Caco-2 (cell line): ENCODE results near the gene DPYSL4. TPM values are rescaled to one million over a fixed set of nuclear protein-coding genes. Genes with fewer than 3 reads are reported as not detected.

Experiments
- BruUV-seq: library from RNA; stranded (reverse); fragments of 400-500 nt; replicated peaks from 2 replicates; lab custom pipeline; 2021; lab: Mats Ljungman, UMichigan
- CTCF ChIA-PET: fragments of 300-600 bp; sonication (Branson Sonifier 250); formaldehyde crosslinking; loops from one replicate; lab custom pipeline; 2022; ENCODE audit warnings: antibody characterized with exemption; lab: Charles Lee
- POLR2A ChIA-PET: fragments of 300-600 bp; sonication (Branson Sonifier 250); formaldehyde crosslinking; loops from one replicate; lab custom pipeline; 2022; ENCODE audit warnings: antibody characterized with exemption; lab: Charles Lee
- DNase-seq, 2 experiments: peaks; one replicate each; pipeline versions ENCODE4 v3.0.0 to v3.0.0-alpha.2; 2020 to 2022
- H3K27me3 ChIP-seq: replicated peaks from 2 replicates; pipeline ENCODE4 v1.6.0; 2011; ENCODE audit warnings: low read length; ENCODE audit not compliant: control insufficient read depth, insufficient read depth
- H3K36me3 ChIP-seq: 2 replicates; pipeline ENCODE4 v1.5.1; 2011; ENCODE audit warnings: low read length; ENCODE audit not compliant: control insufficient read depth, insufficient read depth
- H3K4me1 ChIP-seq: fragments of 250-450 bp; sonication (Bioruptor Pico); 2 replicates; pipeline ENCODE4 v1.5.1; 2020; ENCODE audit warnings: mild to moderate bottlenecking
- H3K4me3 ChIP-seq: 2 replicates; pipeline ENCODE4 v1.5.1; 2011; ENCODE audit warnings: low read depth, mild to moderate bottlenecking, control low read depth, low read length
- H3K9me3 ChIP-seq: fragments of 250-450 bp; sonication (Bioruptor Pico); 2 replicates; pipeline ENCODE4 v1.5.1; 2020; ENCODE audit warnings: mild to moderate bottlenecking, moderate library complexity
- H3K27ac Mint-ChIP-seq: one replicate; pipeline ENCODE4 v1.8.0; 2022; ENCODE audit warnings: mixed read lengths; ENCODE audit not compliant: unreplicated experiment
- H3K27me3 Mint-ChIP-seq: one replicate; pipeline ENCODE4 v1.8.0; 2022; ENCODE audit warnings: mixed read lengths; ENCODE audit not compliant: insufficient read depth, unreplicated experiment
- H3K36me3 Mint-ChIP-seq: one replicate; pipeline ENCODE4 v1.8.0; 2022; ENCODE audit warnings: mild to moderate bottlenecking, mixed read lengths; ENCODE audit not compliant: insufficient read depth, unreplicated experiment
- H3K4me1 Mint-ChIP-seq: one replicate; pipeline ENCODE4 v1.8.0; 2022; ENCODE audit warnings: low read depth, mixed read lengths; ENCODE audit not compliant: unreplicated experiment
- H3K4me3 Mint-ChIP-seq: one replicate; pipeline ENCODE4 v1.8.0; 2022; ENCODE audit warnings: mild to moderate bottlenecking, moderate library complexity, mixed read lengths; ENCODE audit not compliant: unreplicated experiment
- H3K9me3 Mint-ChIP-seq: one replicate; pipeline ENCODE4 v1.8.0; 2022; ENCODE audit warnings: mixed read lengths; ENCODE audit not compliant: unreplicated experiment
- CTCF ChIP-seq, 2 experiments: fragments of 200-600 bp in 1 of 2; IDR thresholded peaks; 1 replicate in 1 of 2; 2 replicates in 1 of 2; pipeline versions ENCODE4 v1.5.1 to v1.8.0; 2011 to 2022; ENCODE audit warnings: antibody characterized with exemption in 1 of 2, control low read depth in 1 of 2, inconsistent platforms in 1 of 2, low read depth in 1 of 2, low read length in 1 of 2, mild to moderate bottlenecking in 1 of 2, moderate library complexity in 1 of 2; ENCODE audit not compliant: insufficient read depth in 1 of 2, severe bottlenecking in 1 of 2, unreplicated experiment in 1 of 2
- intact Hi-C: fragments of 100-400 bp; cut with micrococcal nuclease; formaldehyde crosslinking; loops from one replicate; pipeline ENCODE4 v1.10.0; 2022; ENCODE audit not compliant: unreplicated experiment
- total RNA-seq: library from RNA; stranded (reverse); gene quantifications from 2 replicates; pipeline ENCODE4 v1.2.3, GENCODE V29; 2022

Gene DPYSL4
- total RNA-seq, 1 experiment from 2014 or later = not detected

- no peaks in the 10 kb centered on the region; the same call in 1 of the 2 replicates for H3K27me3 ChIP-seq
- BruUV-seq = no TSS peak
- peaks cover 6% of the 10 kb centered on the region for H3K36me3 Mint-ChIP-seq
- H3K4me1 Mint-ChIP-seq = no peaks in the 10 kb centered on the region
- ChIA-PET CTCF (no interaction called here), POLR2A (no interaction called here)
- no peak overlapping the region for H3K27ac Mint-ChIP-seq
- no peaks in the 10 kb centered on the region for H3K4me1 ChIP-seq
- no peak for TF ChIP-seq CTCF (IDR thresholded peaks at IDR 0.05; ENCODE audit: insufficient read depth in 1 of 2, low read depth in 1 of 2, low read length in 1 of 2, severe bottlenecking in 1 of 2, unreplicated experiment in 1 of 2)
- H3K9me3 ChIP-seq = no peaks in the 10 kb centered on the region
- no peaks in the 10 kb centered on the region for H3K9me3 Mint-ChIP-seq
- no peak overlapping the region for H3K4me3 ChIP-seq
- intact Hi-C loops = no loop called here
- DNase-seq = peak in 1 of 2 experiments; percentile 58
- no peaks in the 10 kb centered on the region for H3K36me3 ChIP-seq
- H3K27me3 Mint-ChIP-seq = peaks cover 18% of the 10 kb centered on the region
- no peak overlapping the region for H3K4me3 Mint-ChIP-seq
These were observed 904 bp upstream of the DPYSL4 start for GRCh38 chr10:132185601-132186487.

GRCh38 chr10:132187430-132188138, 836 bp downstream of the DPYSL4 start:
- no peaks in the 10 kb centered on the region for H3K9me3 Mint-ChIP-seq
- Histone ChIP-seq H3K9me3 (no peaks in the 10 kb centered on the region), H3K4me3 (no peak overlapping the region), H3K27me3 (no peaks in the 10 kb centered on the region), H3K36me3 (no peaks in the 10 kb centered on the region), H3K4me1 (no peaks in the 10 kb centered on the region)
- H3K4me1 Mint-ChIP-seq = no peaks in the 10 kb centered on the region
- peaks cover 6% of the 10 kb centered on the region for H3K36me3 Mint-ChIP-seq
- no peak for TF ChIP-seq CTCF (IDR thresholded peaks at IDR 0.05; ENCODE audit: insufficient read depth in 1 of 2, low read depth in 1 of 2, low read length in 1 of 2, severe bottlenecking in 1 of 2, unreplicated experiment in 1 of 2)
- CTCF ChIA-PET = no interaction called here
- DNase-seq = no peak
- peaks cover 16% of the 10 kb centered on the region for H3K27me3 Mint-ChIP-seq
- H3K27ac Mint-ChIP-seq = no peak overlapping the region
- intact Hi-C loops = no loop called here
- BruUV-seq = no TSS peak
- no peak overlapping the region for H3K4me3 Mint-ChIP-seq
- POLR2A ChIA-PET = no interaction called here

- Histone ChIP-seq H3K36me3 (no peaks in the 10 kb centered on the region), H3K4me3 (no peak overlapping the region), H3K9me3 (no peaks in the 10 kb centered on the region), H3K4me1 (no peaks in the 10 kb centered on the region), H3K27me3 (no peaks in the 10 kb centered on the region)
- H3K9me3 Mint-ChIP-seq = no peaks in the 10 kb centered on the region
- no TSS peak for BruUV-seq
- peaks cover 6% of the 10 kb centered on the region for H3K36me3 Mint-ChIP-seq
- intact Hi-C loops = no loop called here
- DNase-seq = no peak
- H3K4me3 Mint-ChIP-seq = no peak overlapping the region
- POLR2A ChIA-PET = no interaction called here
- TF ChIP-seq CTCF (IDR thresholded peaks at IDR 0.05; ENCODE audit: insufficient read depth in 1 of 2, low read depth in 1 of 2, low read length in 1 of 2, severe bottlenecking in 1 of 2, unreplicated experiment in 1 of 2) = no peak
- CTCF ChIA-PET = no interaction called here
- no peak overlapping the region for H3K27ac Mint-ChIP-seq
- H3K27me3 Mint-ChIP-seq = peaks cover 12% of the 10 kb centered on the region
- no peaks in the 10 kb centered on the region for H3K4me1 Mint-ChIP-seq
These were observed 1.6 kb downstream of the DPYSL4 start for GRCh38 chr10:132188331-132188730.
